HG02973 (cell line): Measurements from ENCODE around the gene ADH1C.
"Not testable (repeated sequence)": the region's sequence is repeated elsewhere in the genome, so short reads cannot be mapped to it uniquely, and the experiment has no call there.

ENCODE experiments used
- ATAC-seq: cut with Tn5 transposase; IDR thresholded peaks from one replicate; pipeline ENCODE4 v1.9.1; 2021; ENCODE audit warnings: moderate library complexity; ENCODE audit not compliant: unreplicated experiment

Gene ADH1C

GRCh38 chr4:99352602-99353537 is at the start of gene ADH1C:
TSS of gene ADH1C (minus strand) at chr4:99352746. CDS start at chr4:99352675, 71 bp downstream.
- ATAC-seq: no peak

- ATAC-seq: no peak
These were observed 48.3 kb upstream of the ADH1C start for GRCh38 chr4:99400831-99401230.

- ATAC-seq: no peak
These were observed 46.5 kb upstream of the ADH1C start for GRCh38 chr4:99399017-99399416.

GRCh38 chr4:99395595-99396364 is 43.2 kb upstream of the ADH1C start:
- no peak for ATAC-seq

- no peak for ATAC-seq
These were observed 42.4 kb upstream of the ADH1C start for GRCh38 chr4:99394896-99395295.

GRCh38 chr4:99390055-99390454 is 37.5 kb upstream of the ADH1C start:
- no peak for ATAC-seq

- no peak for ATAC-seq
These were observed 37.1 kb upstream of the ADH1C start for GRCh38 chr4:99389606-99390005.

- ATAC-seq: no peak
These were observed 31.4 kb upstream of the ADH1C start for GRCh38 chr4:99383833-99384392.

GRCh38 chr4:99383399-99383798 is 30.9 kb upstream of the ADH1C start:
- ATAC-seq: no peak

GRCh38 chr4:99382745-99383360 is 30.3 kb upstream of the ADH1C start:
- ATAC-seq: no peak

- no peak for ATAC-seq
These were observed 29.1 kb upstream of the ADH1C start for GRCh38 chr4:99381588-99382175.

GRCh38 chr4:99379571-99379970 is 27.0 kb upstream of the ADH1C start:
- no peak for ATAC-seq

GRCh38 chr4:99378876-99379275 is 26.3 kb upstream of the ADH1C start:
- ATAC-seq: no peak

- ATAC-seq: not testable (repeated sequence)
These were observed 24.8 kb upstream of the ADH1C start for GRCh38 chr4:99377341-99377740.

- not testable (repeated sequence) for ATAC-seq
These were observed 19.9 kb upstream of the ADH1C start for GRCh38 chr4:99372464-99372863.

- not testable (repeated sequence) for ATAC-seq
These were observed 15.3 kb upstream of the ADH1C start for GRCh38 chr4:99367817-99368216.

- ATAC-seq: no peak
These were observed 13.9 kb upstream of the ADH1C start for GRCh38 chr4:99366491-99366890.

- no peak for ATAC-seq
These were observed 10.2 kb upstream of the ADH1C start for GRCh38 chr4:99362768-99363167.

- ATAC-seq: no peak
These were observed 9.3 kb upstream of the ADH1C start for GRCh38 chr4:99361899-99362275.

GRCh38 chr4:99361268-99361898 is 8.8 kb upstream of the ADH1C start:
- ATAC-seq: no peak
